DMS 273 (cell line): ENCODE measurements around the gene UBE2R2.
"Not testable (repeated sequence)": the region's sequence is repeated elsewhere in the genome, so short reads cannot be mapped to it uniquely, and the experiment has no call there.

Source experiments
- DNase-seq: peaks from one replicate; lab custom pipeline; 2025; ENCODE audit not compliant: unreplicated experiment; lab: John Stamatoyannopoulos, UW

UBE2R2 gene

GRCh38 chr9:33924978-33925797, 108.2 kb downstream of the UBE2R2 start:
- DNase-seq = peak; percentile 71

- DNase-seq = no peak
Observed at GRCh38 chr9:33926746-33927485, 110.0 kb downstream of the UBE2R2 start.

DNA sequence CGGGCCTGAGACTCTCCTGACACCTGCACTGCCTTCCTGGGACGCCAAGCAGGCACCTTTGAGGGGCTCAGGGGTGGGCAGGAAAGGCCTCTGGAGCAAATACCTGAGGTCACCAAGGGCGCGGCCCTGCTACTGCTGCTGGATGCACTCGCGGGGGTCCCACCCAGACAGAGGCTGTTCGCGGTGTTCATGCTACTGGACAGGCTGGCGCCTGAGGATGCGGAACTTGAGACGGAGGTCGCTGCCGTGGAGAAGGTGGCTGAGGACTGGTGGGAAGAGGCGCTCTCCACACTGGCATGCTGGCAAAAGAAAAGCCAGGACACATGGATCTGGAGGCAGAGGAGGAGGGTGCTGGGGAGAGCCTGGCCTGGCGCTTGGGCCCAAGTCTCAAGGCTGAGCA, 110.7 kb downstream of the UBE2R2 start:
- DNase-seq = no peak

GRCh38 chr9:33931326-33931725, 114.4 kb downstream of the UBE2R2 start:
- no peak for DNase-seq

- no peak for DNase-seq
Observed at GRCh38 chr9:33932078-33932807, 115.3 kb downstream of the UBE2R2 start.

DNA sequence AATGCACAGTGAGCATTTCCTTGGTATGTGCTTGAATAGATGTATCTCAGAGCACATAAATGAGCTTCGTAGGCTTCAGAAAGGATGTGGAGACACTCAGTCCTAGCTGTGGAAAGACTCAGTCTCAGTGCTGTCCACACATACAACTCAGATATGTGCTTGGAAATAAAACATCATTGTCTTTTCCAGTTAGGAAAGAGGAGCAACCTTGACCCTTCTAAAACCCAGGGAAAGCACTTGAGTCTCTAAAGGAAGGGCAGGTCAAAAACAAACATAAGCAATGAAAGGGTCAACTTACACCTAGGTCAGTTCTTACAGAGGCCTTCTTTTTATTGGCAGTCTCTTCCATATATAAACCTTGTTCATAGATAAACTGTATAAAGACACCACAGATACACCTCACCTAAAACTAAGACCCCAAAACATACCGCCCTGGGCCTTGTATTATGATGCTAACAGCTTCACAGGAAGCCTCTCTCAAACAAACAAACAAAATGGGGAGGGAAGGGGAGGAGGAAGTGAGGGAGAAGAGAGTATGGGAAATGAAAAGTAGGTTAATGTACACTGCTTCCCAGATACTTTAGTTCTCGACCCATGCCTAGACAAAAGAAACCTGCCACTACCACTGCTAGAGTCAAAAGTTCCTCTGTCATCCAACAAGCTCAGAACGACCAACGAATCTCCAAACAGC, 117.4 kb downstream of the UBE2R2 start:
- DNase-seq = no peak

DNA sequence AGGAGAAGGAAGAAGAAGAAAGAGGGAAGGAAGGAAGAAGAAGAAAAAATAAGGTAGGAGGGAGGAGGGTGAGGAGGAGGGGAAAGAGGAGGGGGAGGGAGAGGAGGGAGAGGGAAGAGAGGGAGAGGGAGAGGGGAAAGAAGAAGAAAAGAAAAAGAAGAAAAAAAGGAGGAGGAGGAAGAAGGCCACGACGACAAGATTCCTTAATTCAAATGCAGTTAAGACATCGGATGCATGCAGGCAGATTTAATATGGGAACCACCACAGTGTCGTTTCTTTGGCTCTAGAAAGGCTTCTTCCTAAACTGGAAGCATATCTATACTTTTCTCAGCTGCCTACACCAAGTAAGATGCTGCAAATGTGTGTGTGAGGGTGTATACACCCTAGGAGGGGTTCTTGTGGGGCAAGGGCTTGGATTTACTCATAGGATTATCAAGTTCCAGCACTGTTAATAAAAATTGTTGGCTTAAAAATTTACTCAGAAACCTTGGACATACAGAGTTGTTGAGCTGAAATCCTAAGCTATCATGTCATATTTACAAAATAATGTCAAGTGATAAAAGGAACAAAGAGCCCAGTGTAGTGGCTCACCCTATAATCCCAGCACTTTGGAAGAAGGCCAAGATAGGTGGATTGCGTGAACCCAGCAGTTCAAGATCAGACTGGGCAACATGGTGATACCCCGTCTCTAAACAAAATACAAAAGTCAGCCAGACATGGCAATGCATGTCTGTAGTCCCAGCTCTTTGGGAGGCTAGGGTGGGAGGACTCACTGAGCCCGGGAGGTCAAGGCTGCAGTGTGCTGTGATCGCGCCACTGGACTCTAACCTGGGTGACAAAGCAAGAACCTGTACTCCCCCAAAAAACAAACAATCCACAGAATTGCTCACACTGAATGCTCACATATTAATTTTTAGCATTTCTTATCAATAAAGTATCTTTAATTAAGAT, 123.2 kb downstream of the UBE2R2 start:
- DNase-seq = no peak

DNA sequence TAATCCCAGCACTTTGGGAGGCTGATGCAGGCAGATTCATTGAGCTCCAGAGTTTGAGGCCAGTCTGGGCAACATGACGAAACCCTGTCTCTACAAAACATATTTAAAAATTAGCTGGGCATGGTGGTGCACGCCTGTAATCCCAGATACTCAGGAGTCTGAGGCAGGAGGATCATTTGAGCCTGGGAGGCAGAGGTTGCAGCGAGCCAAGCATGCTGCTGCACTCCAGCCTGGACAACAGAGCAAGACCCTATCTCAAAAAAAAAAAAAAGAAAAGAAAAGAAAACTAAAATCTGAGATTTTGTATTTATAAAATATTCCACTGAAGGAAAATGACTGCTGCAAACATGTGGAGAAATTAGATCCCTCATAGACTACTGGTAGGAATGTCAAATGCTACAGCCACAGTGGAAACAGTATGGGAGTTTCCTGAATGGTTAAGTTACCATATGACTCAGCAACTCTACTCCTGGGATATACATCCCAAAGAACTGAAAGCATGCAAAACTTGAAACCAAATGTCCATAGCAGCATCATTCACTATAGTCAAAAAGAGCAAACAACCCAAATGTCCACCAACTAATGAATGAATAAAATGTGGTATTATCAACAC, 125.6 kb downstream of the UBE2R2 start:
- DNase-seq = peak; percentile 7

GRCh38 chr9:33943389-33943788, 126.4 kb downstream of the UBE2R2 start:
- no peak for DNase-seq

DNA sequence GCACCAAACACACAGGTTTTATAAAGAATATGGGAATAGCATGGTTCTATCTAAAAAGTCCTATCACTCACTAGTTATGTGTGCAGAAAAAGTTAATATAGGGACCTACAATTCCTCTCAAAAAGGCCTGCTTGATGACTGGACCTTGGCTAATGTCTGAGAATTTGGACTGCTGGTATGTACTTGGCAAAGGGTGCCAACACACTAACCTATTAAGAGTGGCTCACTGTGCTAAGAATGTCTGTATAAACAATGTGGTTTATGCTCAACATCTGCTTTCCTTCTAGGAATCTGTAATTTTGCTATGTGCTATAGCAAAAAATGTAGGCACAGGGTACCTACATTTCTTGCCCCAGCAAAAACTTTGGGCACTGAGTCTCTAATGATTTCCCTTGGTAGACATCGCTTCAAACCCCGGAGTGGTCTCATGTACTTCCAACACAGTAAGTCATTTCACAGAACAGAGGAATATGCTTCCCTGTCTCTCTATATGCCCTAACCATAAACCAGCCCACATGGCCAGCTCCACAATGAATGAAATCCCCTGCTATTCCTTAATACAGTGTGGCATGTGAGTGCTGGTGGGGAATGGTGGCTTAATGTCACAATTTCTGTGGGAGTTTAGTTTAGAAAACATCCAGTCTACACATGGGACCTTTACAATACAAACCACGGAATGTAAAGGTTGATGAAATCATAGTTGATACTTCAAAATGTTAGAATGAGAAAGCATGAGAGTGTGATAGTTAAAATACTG, 130.0 kb downstream of the UBE2R2 start:
- no peak for DNase-seq

- DNase-seq = no peak
Observed at GRCh38 chr9:33950371-33950770, 133.4 kb downstream of the UBE2R2 start.

GRCh38 chr9:33952066-33952465, 135.1 kb downstream of the UBE2R2 start:
- no peak for DNase-seq

DNA sequence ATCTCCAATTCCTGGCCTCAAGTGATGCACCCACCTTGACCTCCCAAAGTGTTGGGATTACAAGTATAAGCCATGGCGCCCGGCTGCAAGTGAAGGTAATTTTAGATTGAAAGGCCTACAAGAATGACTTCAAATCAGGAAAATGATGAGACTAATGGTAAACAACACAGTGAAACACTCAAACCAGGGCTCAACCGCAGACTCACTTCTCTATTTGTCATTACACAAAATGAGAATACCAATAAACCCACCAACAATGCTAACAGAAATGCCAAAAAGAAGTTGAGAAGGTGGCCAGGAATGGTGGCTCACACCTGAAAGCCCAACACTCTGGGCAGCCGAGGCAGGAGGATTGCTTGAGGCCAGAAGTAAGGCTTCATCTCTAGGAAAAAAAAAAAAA, 139.6 kb downstream of the UBE2R2 start:
- no peak for DNase-seq

GRCh38 chr9:33959725-33960124, 142.8 kb downstream of the UBE2R2 start:
- no peak for DNase-seq

DNA sequence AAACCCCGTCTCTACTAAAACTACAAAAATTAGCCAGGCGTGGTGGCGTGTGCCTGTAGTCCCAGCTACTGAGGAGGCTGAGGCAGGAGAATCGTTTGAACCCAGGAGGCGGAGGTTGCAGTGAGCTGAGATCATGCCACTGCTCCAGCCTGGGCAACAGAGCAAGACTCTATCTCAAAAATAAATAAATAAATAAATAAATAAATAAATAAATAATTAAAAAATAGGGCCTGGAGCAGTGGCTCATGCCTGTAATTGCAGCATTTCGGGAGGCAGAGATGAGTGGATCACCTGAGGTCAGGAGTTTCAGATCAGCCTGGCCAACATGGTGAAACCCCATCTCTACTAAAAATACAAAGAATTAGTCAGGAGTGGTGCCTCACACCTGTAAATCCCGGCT, 145.5 kb downstream of the UBE2R2 start:
- DNase-seq = not testable (repeated sequence)

GRCh38 chr9:33964086-33964768, 147.3 kb downstream of the UBE2R2 start:
- DNase-seq = no peak
